Tibial artery (tissue), 4 donors: ENCODE measurements around the gene MITF.
A peak's percentile ranks its signal among the peaks of the same experiment; 100 is the strongest.

Experiments
- DNase-seq, 2 donors: peaks; one replicate each; pipeline ENCODE4 v3.0.0-alpha.2; 2019
- H3K27ac ChIP-seq, 2 donors: fragments of 200-600 bp; sonication (generic) in 1 of 2; 1 replicate in 1 of 2; 2 replicates in 1 of 2; pipeline ENCODE4 v1.5.1; 2018 to 2019; ENCODE audit warnings: mild to moderate bottlenecking in 1 of 2
- H3K27me3 ChIP-seq, 2 donors: fragments of 200-600 bp; sonication (generic) in 1 of 2; one replicate each; pipeline versions ENCODE4 v1.5.1 to v1.6.0; 2016 to 2019
- H3K36me3 ChIP-seq, 3 donors: fragments of 200-600 bp; sonication (generic) in 2 of 3; one replicate each; pipeline ENCODE4 v1.5.1; 2016 to 2019; ENCODE audit warnings: mild to moderate bottlenecking in 2 of 3
- H3K4me1 ChIP-seq, 4 donors: fragments of 200-600 bp; sonication (generic) in 2 of 4; 1 replicate in 3 of 4; 2 replicates in 1 of 4; pipeline ENCODE4 v1.5.1; 2016 to 2019
- H3K4me3 ChIP-seq, 2 donors: fragments of 200-600 bp; sonication (generic) in 1 of 2; 1 replicate in 1 of 2; 2 replicates in 1 of 2; pipeline ENCODE4 v1.5.1; 2018 to 2019; ENCODE audit warnings: mild to moderate bottlenecking in 2 of 2
- H3K9me3 ChIP-seq, 3 donors: fragments of 200-600 bp; sonication (generic) in 1 of 3; one replicate each; pipeline ENCODE4 v1.5.1; 2016 to 2019
- intact Hi-C: fragments of 100-400 bp; cut with DNase I; formaldehyde crosslinking; loops from one replicate; pipeline ENCODE4 v1.15.0; 2023; ENCODE audit warnings: low total_unique reads
- TF ChIP-seq, protein P1 (sequence below), 2 experiments: fragments of 200-600 bp in 1 of 2; fragments of 450-650 bp in 1 of 2; IDR thresholded peaks; one replicate each; pipeline ENCODE4 v1.5.1; 2017 to 2019; ENCODE audit warnings: antibody characterized with exemption in 2 of 2, mild to moderate bottlenecking in 1 of 2, moderate library complexity in 1 of 2

The MITF gene

DNA sequence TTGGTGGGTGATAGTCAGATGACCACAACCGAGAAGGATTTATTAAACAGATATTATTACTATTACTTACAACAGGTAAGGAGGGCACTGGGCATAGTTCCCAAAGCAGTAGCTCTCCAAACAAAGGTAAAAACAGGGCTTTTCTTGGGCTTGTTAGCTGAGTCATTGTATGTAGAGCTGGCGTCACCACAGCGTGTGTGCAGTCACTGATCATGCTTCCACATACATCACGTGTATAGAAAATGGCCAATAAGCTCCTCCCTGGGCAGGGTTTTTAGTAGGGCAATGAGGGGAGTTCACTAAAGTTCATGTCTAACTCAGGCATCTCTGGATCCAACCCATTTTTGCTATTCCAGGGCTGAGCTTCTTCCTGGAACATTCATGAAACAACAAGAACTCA is 254.5 kb downstream of the MITF start:
- Histone ChIP-seq H3K36me3 (no peaks in the 10 kb centered on the region), H3K27ac (no peak overlapping the region), H3K9me3 (no peaks in the 10 kb centered on the region), H3K27me3 (no peaks in the 10 kb centered on the region), H3K4me3 (no peak overlapping the region), H3K4me1 (peaks cover 0 to 41% (median 19%) of the 10 kb centered on the region in 4 donors)
- TF ChIP-seq, protein P1, sequence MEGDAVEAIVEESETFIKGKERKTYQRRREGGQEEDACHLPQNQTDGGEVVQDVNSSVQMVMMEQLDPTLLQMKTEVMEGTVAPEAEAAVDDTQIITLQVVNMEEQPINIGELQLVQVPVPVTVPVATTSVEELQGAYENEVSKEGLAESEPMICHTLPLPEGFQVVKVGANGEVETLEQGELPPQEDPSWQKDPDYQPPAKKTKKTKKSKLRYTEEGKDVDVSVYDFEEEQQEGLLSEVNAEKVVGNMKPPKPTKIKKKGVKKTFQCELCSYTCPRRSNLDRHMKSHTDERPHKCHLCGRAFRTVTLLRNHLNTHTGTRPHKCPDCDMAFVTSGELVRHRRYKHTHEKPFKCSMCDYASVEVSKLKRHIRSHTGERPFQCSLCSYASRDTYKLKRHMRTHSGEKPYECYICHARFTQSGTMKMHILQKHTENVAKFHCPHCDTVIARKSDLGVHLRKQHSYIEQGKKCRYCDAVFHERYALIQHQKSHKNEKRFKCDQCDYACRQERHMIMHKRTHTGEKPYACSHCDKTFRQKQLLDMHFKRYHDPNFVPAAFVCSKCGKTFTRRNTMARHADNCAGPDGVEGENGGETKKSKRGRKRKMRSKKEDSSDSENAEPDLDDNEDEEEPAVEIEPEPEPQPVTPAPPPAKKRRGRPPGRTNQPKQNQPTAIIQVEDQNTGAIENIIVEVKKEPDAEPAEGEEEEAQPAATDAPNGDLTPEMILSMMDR (IDR thresholded peaks at IDR 0.05), result no peak
- intact Hi-C loops, result no loop called here
- no peak for DNase-seq

DNA sequence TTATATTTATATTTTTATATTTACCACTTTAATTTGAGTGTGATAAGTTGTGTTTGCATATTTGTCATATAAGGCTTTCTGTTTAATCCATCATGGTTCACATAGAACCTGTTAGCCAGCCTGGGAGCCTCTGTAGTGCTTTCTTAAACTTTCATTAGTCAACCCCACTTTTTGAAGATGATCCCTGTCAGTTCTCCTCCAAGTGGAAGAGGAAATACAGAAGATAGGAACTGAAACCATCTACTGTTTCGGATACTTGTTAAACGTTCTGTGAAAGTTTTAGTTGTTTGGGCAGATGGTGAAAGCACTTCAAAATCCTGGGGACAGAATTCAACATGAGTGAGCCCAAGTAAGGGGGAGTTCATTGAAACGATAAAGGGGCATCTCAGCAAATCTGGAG is 255.7 kb downstream of the MITF start:
- intact Hi-C loops, result no loop called here
- no peak overlapping the region for H3K27ac ChIP-seq
- TF ChIP-seq, protein P1 (IDR thresholded peaks at IDR 0.05), result no peak
- DNase-seq, result no peak
- no peak overlapping the region for H3K4me3 ChIP-seq
- H3K36me3 ChIP-seq, result no peaks in the 10 kb centered on the region
- no peaks in the 10 kb centered on the region for H3K9me3 ChIP-seq
- H3K4me1 ChIP-seq, result peaks cover 0 to 50% (median 20%) of the 10 kb centered on the region in 4 donors
- H3K27me3 ChIP-seq, result no peaks in the 10 kb centered on the region

- Histone ChIP-seq H3K27me3 (no peaks in the 10 kb centered on the region), H3K27ac (peak overlapping the region; percentile 69 to 80), H3K4me3 (no peak overlapping the region), H3K4me1 (peaks cover 0 to 31% (median 13%) of the 10 kb centered on the region in 4 donors), H3K9me3 (no peaks in the 10 kb centered on the region), H3K36me3 (no peaks in the 10 kb centered on the region)
- intact Hi-C loops, result no loop called here
- DNase-seq, result no peak
- TF ChIP-seq, protein P1 (IDR thresholded peaks at IDR 0.05), result no peak
Measured at GRCh38 chr3:69997631-69998307, 258.5 kb downstream of the MITF start.

- H3K36me3 ChIP-seq, result no peaks in the 10 kb centered on the region
- H3K4me3 ChIP-seq, result peak overlapping the region; percentile 25 to 38
- H3K27ac ChIP-seq, result peak overlapping the region; percentile 69 to 80
- no peaks in the 10 kb centered on the region for H3K9me3 ChIP-seq
- DNase-seq, result no peak
- TF ChIP-seq, protein P1 (IDR thresholded peaks at IDR 0.05), result no peak
- no peaks in the 10 kb centered on the region for H3K27me3 ChIP-seq
- H3K4me1 ChIP-seq, result peaks cover 0 to 24% (median 13%) of the 10 kb centered on the region in 4 donors
- intact Hi-C loops, result no loop called here
Measured at GRCh38 chr3:69998759-69999139, 259.5 kb downstream of the MITF start.

GRCh38 chr3:69999140-70000027 is 260.1 kb downstream of the MITF start, which contains the start of gene SAMMSON:
Gene SAMMSON, plus strand, starts transcription at chr3:69999733.
- H3K4me1 ChIP-seq, result peaks cover 0 to 24% (median 13%) of the 10 kb centered on the region in 4 donors
- H3K36me3 ChIP-seq, result no peaks in the 10 kb centered on the region
- H3K27me3 ChIP-seq, result no peaks in the 10 kb centered on the region
- no peak for DNase-seq
- H3K4me3 ChIP-seq, result peak within 1 kb of the TSS; percentile 25 to 38
- H3K9me3 ChIP-seq, result no peaks in the 10 kb centered on the region
- intact Hi-C loops, result no loop called here
- TF ChIP-seq, protein P1 (IDR thresholded peaks at IDR 0.05), result no peak
- peak within 1 kb of the TSS; percentile 69 to 80 for H3K27ac ChIP-seq
